Trophoblast cell (in vitro differentiated cells and primary cell): ENCODE results near the gene COL4A3.

Experiments
- DNase-seq, 2 donors: peaks; one replicate each; pipeline ENCODE4 v3.0.0-alpha.2; 2016
- H2AFZ ChIP-seq: 2 replicates; pipeline ENCODE4 v1.6.1; 2013; ENCODE audit warnings: low read length, moderate library complexity, mild to moderate bottlenecking; ENCODE audit not compliant: insufficient read depth, poor library complexity
- H2AK5ac ChIP-seq: 2 replicates; pipeline ENCODE4 v1.6.1; 2013; ENCODE audit warnings: mild to moderate bottlenecking, low read length
- H2BK120ac ChIP-seq: 2 replicates; pipeline ENCODE4 v1.6.1; 2013; ENCODE audit warnings: low read length, mild to moderate bottlenecking, moderate library complexity; ENCODE audit not compliant: insufficient read depth, poor library complexity
- H2BK12ac ChIP-seq: 2 replicates; pipeline ENCODE4 v1.6.1; 2013; ENCODE audit warnings: mild to moderate bottlenecking, low read length, moderate library complexity
- H2BK5ac ChIP-seq: 2 replicates; pipeline ENCODE4 v1.6.1; 2013; ENCODE audit warnings: low read length, low read depth, moderate library complexity, mild to moderate bottlenecking; ENCODE audit not compliant: poor library complexity
- H3K14ac ChIP-seq: 2 replicates; pipeline ENCODE4 v1.6.1; 2013; ENCODE audit warnings: mild to moderate bottlenecking, low read length
- H3K18ac ChIP-seq: 2 replicates; pipeline ENCODE4 v1.6.1; 2013; ENCODE audit warnings: mild to moderate bottlenecking, low read length
- H3K23ac ChIP-seq: 2 replicates; pipeline ENCODE4 v1.6.1; 2013; ENCODE audit warnings: low read length
- H3K27ac ChIP-seq: 2 replicates; pipeline ENCODE4 v1.5.1; 2013; ENCODE audit warnings: low read depth, mild to moderate bottlenecking, inconsistent platforms, low read length, moderate library complexity
- H3K27me3 ChIP-seq: 2 replicates; pipeline ENCODE4 v1.6.1; 2013; ENCODE audit warnings: inconsistent platforms, mild to moderate bottlenecking, low read length, moderate library complexity; ENCODE audit not compliant: insufficient read depth
- H3K36me3 ChIP-seq, 2 experiments: 1 replicate in 1 of 2; 2 replicates in 1 of 2; pipeline ENCODE4 v1.6.1; 2013; ENCODE audit warnings: low read length in 2 of 2, mild to moderate bottlenecking in 2 of 2, moderate library complexity in 1 of 2; ENCODE audit not compliant: insufficient read depth in 2 of 2, control insufficient read depth in 1 of 2
- H3K4ac ChIP-seq: 2 replicates; pipeline ENCODE4 v1.6.1; 2013; ENCODE audit warnings: low read depth, mild to moderate bottlenecking, low read length, moderate library complexity
- H3K4me1 ChIP-seq, 2 experiments: 1 replicate in 1 of 2; 2 replicates in 1 of 2; pipeline ENCODE4 v1.6.1; 2013; ENCODE audit warnings: low read length in 2 of 2, mild to moderate bottlenecking in 2 of 2, moderate library complexity in 1 of 2; ENCODE audit not compliant: insufficient read depth in 2 of 2, control insufficient read depth in 1 of 2
- H3K4me2 ChIP-seq: 2 replicates; pipeline ENCODE4 v1.6.1; 2013; ENCODE audit warnings: inconsistent platforms, mild to moderate bottlenecking, low read length, moderate library complexity
- H3K4me3 ChIP-seq: 2 replicates; pipeline ENCODE4 v1.5.1; 2013; ENCODE audit warnings: mild to moderate bottlenecking, low read depth, low read length, inconsistent platforms
- H3K79me1 ChIP-seq: one replicate; pipeline ENCODE4 v1.6.1; 2013; ENCODE audit warnings: low read length
- H3K79me2 ChIP-seq: 2 replicates; pipeline ENCODE4 v1.6.1; 2013; ENCODE audit warnings: low read length, mild to moderate bottlenecking; ENCODE audit not compliant: control insufficient read depth, insufficient read depth, poor library complexity
- H3K9ac ChIP-seq: 2 replicates; pipeline ENCODE4 v1.6.1; 2013; ENCODE audit warnings: mild to moderate bottlenecking, low read length
- H3K9me3 ChIP-seq: 2 replicates; pipeline ENCODE4 v1.6.1; 2013; ENCODE audit warnings: low read depth, mild to moderate bottlenecking, control low read depth, inconsistent platforms, low read length; ENCODE audit not compliant: insufficient read depth
- H4K12ac ChIP-seq: 2 replicates; pipeline ENCODE4 v1.6.1; 2013; ENCODE audit warnings: low read depth, mild to moderate bottlenecking, low read length, moderate library complexity
- H4K8ac ChIP-seq: 2 replicates; pipeline ENCODE4 v1.6.1; 2013; ENCODE audit warnings: low read depth, mild to moderate bottlenecking, low read length, moderate library complexity
- H4K91ac ChIP-seq: one replicate; pipeline ENCODE4 v1.6.1; 2013; ENCODE audit warnings: low read depth, mild to moderate bottlenecking, low read length, moderate library complexity
- WGBS: extraction: QIAGEN DNeasy Blood & Tissue Kit; methylation state at CpG from one replicate; pipeline ENCODE4 v1.1.7; 2013; ENCODE audit warnings: missing lambda C conversion rate; ENCODE audit not compliant: insufficient read length, insufficient coverage; ENCODE audit errors: extremely low coverage; 5-methylcytosine and 5-hydroxymethylcytosine counted together

Gene COL4A3

GRCh38 chr2:227308784-227309183, 144.4 kb downstream of the COL4A3 start:
- Histone ChIP-seq H3K18ac (no peak overlapping the region), H3K27ac (no peak overlapping the region), H2AK5ac (no peak overlapping the region), H2BK5ac (no peak overlapping the region), H4K8ac (no peak overlapping the region), H2BK120ac (no peak overlapping the region), H3K36me3 (peaks cover 0 to 2% of the 10 kb centered on the region in 2 experiments), H3K23ac (no peak overlapping the region), H3K14ac (no peak overlapping the region), H4K91ac (no peak overlapping the region), H2AFZ (no peak overlapping the region), H2BK12ac (no peak overlapping the region), H3K4me1 (peaks cover 0 to 7% of the 10 kb centered on the region in 2 experiments), H3K4me3 (no peak overlapping the region), H3K9me3 (no peaks in the 10 kb centered on the region), H4K12ac (no peak overlapping the region), H3K79me2 (no peaks in the 10 kb centered on the region), H3K27me3 (no peaks in the 10 kb centered on the region), H3K4ac (no peak overlapping the region), H3K79me1 (no peaks in the 10 kb centered on the region), H3K9ac (no peak overlapping the region), H3K4me2 (no peak overlapping the region)
- WGBS, result no CpG with 5 or more reads among the region's 4 CpGs
- peak; percentile 60 to 81 for DNase-seq

- Histone ChIP-seq H3K79me1 (no peaks in the 10 kb centered on the region), H2BK12ac (no peak overlapping the region), H4K8ac (no peak overlapping the region), H3K27me3 (no peaks in the 10 kb centered on the region), H3K4me2 (no peak overlapping the region), H2AFZ (no peak overlapping the region), H3K4me3 (no peak overlapping the region), H2BK5ac (no peak overlapping the region), H3K23ac (no peak overlapping the region), H4K12ac (no peak overlapping the region), H3K9ac (no peak overlapping the region), H3K4ac (no peak overlapping the region), H3K18ac (no peak overlapping the region), H2BK120ac (no peak overlapping the region), H3K14ac (no peak overlapping the region), H4K91ac (no peak overlapping the region), H3K79me2 (no peaks in the 10 kb centered on the region), H3K4me1 (peaks cover 0 to 7% of the 10 kb centered on the region in 2 experiments), H3K27ac (peak overlapping the region; percentile 7), H2AK5ac (no peak overlapping the region), H3K9me3 (no peaks in the 10 kb centered on the region), H3K36me3 (no peaks in the 10 kb centered on the region)
- DNase-seq, result peak; percentile 68 to 93
- no CpG with 5 or more reads among the region's 4 CpGs for WGBS
These were observed 146.3 kb downstream of the COL4A3 start for GRCh38 chr2:227310756-227311110.

- H3K14ac ChIP-seq, result no peak overlapping the region
- no peaks in the 10 kb centered on the region for H3K79me1 ChIP-seq
- no peak overlapping the region for H4K91ac ChIP-seq
- no peak overlapping the region for H2AK5ac ChIP-seq
- H3K18ac ChIP-seq, result no peak overlapping the region
- H3K27me3 ChIP-seq, result no peaks in the 10 kb centered on the region
- no peak overlapping the region for H3K9ac ChIP-seq
- WGBS, result no CpG with 5 or more reads among the region's 5 CpGs
- no peak overlapping the region for H3K23ac ChIP-seq
- H3K9me3 ChIP-seq, result no peaks in the 10 kb centered on the region
- no peak for DNase-seq
- no peak overlapping the region for H3K4me3 ChIP-seq
- no peak overlapping the region for H2BK5ac ChIP-seq
- no peak overlapping the region for H3K4me2 ChIP-seq
- H2BK12ac ChIP-seq, result no peak overlapping the region
- no peak overlapping the region for H3K27ac ChIP-seq
- no peak overlapping the region for H4K8ac ChIP-seq
- H4K12ac ChIP-seq, result no peak overlapping the region
- no peaks in the 10 kb centered on the region for H3K36me3 ChIP-seq
- H3K4ac ChIP-seq, result no peak overlapping the region
- no peaks in the 10 kb centered on the region for H3K79me2 ChIP-seq
- no peak overlapping the region for H2BK120ac ChIP-seq
- peaks cover 0 to 7% of the 10 kb centered on the region in 2 experiments for H3K4me1 ChIP-seq
- no peak overlapping the region for H2AFZ ChIP-seq
These were observed 147.6 kb downstream of the COL4A3 start for GRCh38 chr2:227311861-227312506.

GRCh38 chr2:227312579-227312978, 148.2 kb downstream of the COL4A3 start:
- Histone ChIP-seq H3K18ac (no peak overlapping the region), H4K12ac (no peak overlapping the region), H2AK5ac (no peak overlapping the region), H3K4ac (no peak overlapping the region), H4K8ac (no peak overlapping the region), H4K91ac (no peak overlapping the region), H3K9me3 (no peaks in the 10 kb centered on the region), H3K79me2 (no peaks in the 10 kb centered on the region), H3K9ac (no peak overlapping the region), H3K36me3 (no peaks in the 10 kb centered on the region), H3K23ac (no peak overlapping the region), H2BK12ac (no peak overlapping the region), H3K79me1 (no peaks in the 10 kb centered on the region), H3K4me1 (peaks cover 0 to 7% of the 10 kb centered on the region in 2 experiments), H3K27me3 (no peaks in the 10 kb centered on the region), H3K4me3 (no peak overlapping the region), H2BK5ac (no peak overlapping the region), H2AFZ (no peak overlapping the region), H3K27ac (no peak overlapping the region), H3K4me2 (no peak overlapping the region), H2BK120ac (no peak overlapping the region), H3K14ac (no peak overlapping the region)
- no CpG with 5 or more reads among the region's 2 CpGs for WGBS
- DNase-seq, result peak in 1 of 2 donors; percentile 86
